Thymus (tissue), 11 donors: ENCODE data around the gene ASMT. TPM values are rescaled to one million over a fixed set of nuclear protein-coding genes. Genes with fewer than 3 reads are reported as not detected.
"Not testable (repeated sequence)": the region's sequence is repeated elsewhere in the genome, so short reads cannot be mapped to it uniquely, and the experiment has no call there.

Source experiments
- DNase-seq, 9 donors: peaks; one replicate each; pipeline ENCODE4 v3.0.0-alpha.2; 2013; ENCODE audit warnings: low spot score in 9 of 9, low read depth in 6 of 9, missing footprints in 1 of 9
- H3K27ac ChIP-seq, 2 donors: one replicate each; pipeline ENCODE4 v1.5.1; 2013; ENCODE audit warnings: control low read depth in 1 of 2, low read depth in 1 of 2, low read length in 1 of 2, mild to moderate bottlenecking in 1 of 2, moderate library complexity in 1 of 2
- H3K27me3 ChIP-seq, 2 donors: one replicate each; pipeline ENCODE4 v1.5.1; 2013; ENCODE audit warnings: low read length in 1 of 2; ENCODE audit not compliant: control insufficient read depth in 2 of 2, insufficient read depth in 1 of 2
- H3K36me3 ChIP-seq, 2 donors: one replicate each; pipeline ENCODE4 v1.5.1; 2013; ENCODE audit warnings: low read length in 1 of 2, mild to moderate bottlenecking in 1 of 2, moderate library complexity in 1 of 2; ENCODE audit not compliant: control insufficient read depth in 2 of 2, insufficient read depth in 2 of 2
- H3K4me1 ChIP-seq, 2 donors: one replicate each; pipeline ENCODE4 v1.5.1; 2013; ENCODE audit warnings: low read length in 2 of 2; ENCODE audit not compliant: control insufficient read depth in 2 of 2, insufficient read depth in 2 of 2
- H3K4me3 ChIP-seq, 2 donors: one replicate each; pipeline ENCODE4 v1.5.1; 2013; ENCODE audit warnings: low read length in 2 of 2, control low read depth in 1 of 2, mild to moderate bottlenecking in 1 of 2
- H3K9me3 ChIP-seq, 2 donors: one replicate each; pipeline ENCODE4 v1.5.1; 2013; ENCODE audit warnings: low read length in 1 of 2, mild to moderate bottlenecking in 1 of 2; ENCODE audit not compliant: control insufficient read depth in 2 of 2, insufficient read depth in 1 of 2
- WGBS: extraction: QIAGEN DNeasy Blood & Tissue Kit; methylation state at CpG from one replicate; pipeline ENCODE4 v1.1.7; 2013; 5-methylcytosine and 5-hydroxymethylcytosine counted together
- polyA plus RNA-seq: library from polyadenylated mRNA; stranded (reverse); fragments of 200-250 nt; gene quantifications from one replicate; pipeline ENCODE4 v1.2.3, GENCODE V29; 2013
- total RNA-seq: library from RNA; stranded (reverse); fragments of 120-200 nt; gene quantifications from one replicate; pipeline ENCODE4 v1.2.4, GENCODE V29; 2013
- donor health status: healthy.

ASMT gene
- total and polyA plus RNA-seq, 2 donors, result 0.05 to 0.46 TPM

DNA sequence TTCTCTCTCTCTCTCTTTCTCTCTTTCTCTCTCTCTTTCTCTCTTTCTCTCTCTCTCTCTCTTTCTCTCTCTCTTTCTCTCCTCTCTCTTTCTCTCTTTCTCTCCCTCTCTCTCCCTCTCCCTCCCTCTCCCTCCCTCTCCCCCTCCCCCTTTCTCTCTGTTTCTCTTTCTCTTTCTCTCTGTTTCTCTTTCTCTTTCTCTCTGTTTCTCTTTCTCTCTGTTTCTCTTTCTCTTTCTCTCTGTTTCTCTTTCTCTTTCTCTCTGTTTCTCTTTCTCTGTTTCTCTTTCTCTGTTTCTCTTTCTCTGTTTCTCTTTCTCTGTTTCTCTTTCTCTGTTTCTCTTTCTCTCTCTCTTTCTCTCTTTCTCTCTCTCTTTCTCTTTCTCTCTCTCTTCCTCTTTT lies 67.0 kb downstream of the ASMT start:
- not testable (repeated sequence) for H3K36me3 ChIP-seq, DNase-seq, H3K27ac ChIP-seq, H3K27me3 ChIP-seq, H3K4me3 ChIP-seq, H3K4me1 ChIP-seq, H3K9me3 ChIP-seq

DNA sequence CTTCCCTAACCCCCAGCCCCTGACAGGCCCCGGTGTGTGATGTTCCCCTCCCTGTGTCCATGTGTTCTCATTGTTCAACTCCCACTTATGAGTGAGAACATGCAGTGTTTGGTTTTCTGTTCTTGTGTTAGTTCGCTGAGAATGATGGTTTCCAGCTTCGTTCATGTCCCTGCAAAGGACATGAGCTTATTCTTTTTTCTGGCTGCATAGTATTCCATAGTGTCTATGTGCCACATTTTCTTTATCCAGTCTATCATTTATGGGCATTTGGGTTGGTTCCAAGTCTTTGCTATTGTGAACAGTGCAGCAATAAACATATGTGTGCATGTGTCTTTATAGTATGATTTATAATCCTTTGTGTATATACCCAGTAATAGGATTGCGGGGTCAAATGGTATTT lies 67.6 kb downstream of the ASMT start:
- WGBS, result 92% methylated on average over 4 of the region's 4 CpGs
- not testable (repeated sequence) for DNase-seq

DNA sequence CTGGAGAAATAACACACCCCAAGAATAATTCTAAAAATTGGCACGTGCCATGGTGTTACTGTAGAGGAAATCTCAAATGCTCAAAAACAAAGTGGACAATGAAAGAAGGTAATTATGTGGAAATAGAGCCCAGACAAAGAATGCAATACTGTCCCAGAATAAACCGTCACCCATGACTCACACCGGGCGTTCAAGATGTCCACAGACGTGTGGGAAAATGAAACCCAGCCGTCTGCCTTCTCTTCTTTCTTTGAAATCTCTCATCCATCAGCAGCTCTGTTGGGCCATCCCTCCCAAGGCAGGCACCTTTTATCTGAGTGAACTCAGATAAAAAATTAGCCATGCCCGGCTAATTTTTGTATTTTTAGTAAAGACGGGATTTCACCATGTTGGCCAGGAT lies 70.0 kb downstream of the ASMT start:
- H3K4me3 ChIP-seq, H3K4me1 ChIP-seq, H3K9me3 ChIP-seq, H3K36me3 ChIP-seq, H3K27ac ChIP-seq, DNase-seq, H3K27me3 ChIP-seq: not testable (repeated sequence)
- WGBS, result 94% methylated on average over 3 of the region's 8 CpGs

More for the DNA sequence above, 67.6 kb downstream of the ASMT start:
- not testable (repeated sequence) for H3K27ac ChIP-seq, H3K4me1 ChIP-seq, H3K36me3 ChIP-seq, H3K4me3 ChIP-seq, H3K27me3 ChIP-seq, H3K9me3 ChIP-seq

DNA sequence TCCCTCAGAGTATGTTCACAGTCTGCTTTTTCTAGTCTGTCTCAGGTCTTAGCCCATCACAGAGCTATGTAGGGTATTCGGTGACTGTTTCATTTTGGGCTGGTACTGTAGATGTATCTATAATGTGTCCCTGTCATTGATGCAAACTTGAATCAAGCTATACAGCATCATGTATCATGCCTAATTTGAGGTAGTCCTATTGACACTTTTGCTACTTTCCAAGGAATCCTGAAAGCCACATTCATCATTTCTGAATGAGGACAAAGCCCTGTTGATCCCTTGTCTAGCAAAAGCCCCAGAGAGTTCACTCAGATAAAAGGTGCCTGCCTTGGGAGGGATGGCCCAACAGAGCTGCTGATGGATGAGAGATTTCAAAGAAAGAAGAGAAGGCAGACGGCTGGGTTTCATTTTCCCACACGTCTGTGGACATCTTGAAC lies 70.6 kb downstream of the ASMT start:
- DNase-seq, result not testable (repeated sequence)
- WGBS, result 93% methylated on average over 1 of the region's 3 CpGs

DNA sequence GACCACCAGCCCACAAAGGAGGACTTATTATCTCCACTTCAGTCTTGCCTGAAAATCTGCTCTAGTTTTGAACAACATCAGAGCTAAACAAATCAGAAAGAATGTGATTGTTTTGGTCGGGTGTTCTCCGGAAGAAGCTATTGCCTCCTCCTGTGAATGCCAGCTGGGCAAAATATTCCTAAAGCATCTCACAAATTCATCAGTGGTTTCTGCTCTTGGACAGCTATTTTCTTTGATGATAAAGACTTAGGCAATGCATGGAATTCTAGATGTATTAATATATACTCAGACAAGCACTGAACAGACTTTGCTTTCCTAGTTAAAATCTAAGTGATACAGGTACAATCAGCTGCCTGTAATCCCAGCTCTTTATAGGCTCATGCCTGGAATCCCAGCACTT lies 71.8 kb downstream of the ASMT start:
- DNase-seq, result no peak
- Histone ChIP-seq H3K27ac (no peak overlapping the region), H3K27me3 (no peaks in the 10 kb centered on the region), H3K4me1 (no peaks in the 10 kb centered on the region), H3K4me3 (no peak overlapping the region), H3K9me3 (no peaks in the 10 kb centered on the region), H3K36me3 (no peaks in the 10 kb centered on the region)
- 89% methylated on average over 2 of the region's 2 CpGs for WGBS

More for the DNA sequence above, 70.6 kb downstream of the ASMT start:
- H3K27me3 ChIP-seq, H3K27ac ChIP-seq, H3K4me1 ChIP-seq, H3K36me3 ChIP-seq, H3K9me3 ChIP-seq, H3K4me3 ChIP-seq: not testable (repeated sequence)

Other genes with a start within 250 kb of the ASMT start
- 139 TPM for gene SLC25A6, start 222.9 kb upstream of the ASMT start, total RNA-seq
- gene SLC25A6, start 222.9 kb upstream of the ASMT start, polyA plus RNA-seq, result 230 TPM
- gene ASMTL, start 162.2 kb upstream of the ASMT start, total RNA-seq, result 14.6 TPM
- gene ASMTL, start 162.2 kb upstream of the ASMT start, polyA plus RNA-seq, result 33.0 TPM
- gene P2RY8, start 77.9 kb upstream of the ASMT start, total RNA-seq, result 15.8 TPM
- 12.9 TPM for gene P2RY8, start 77.9 kb upstream of the ASMT start, polyA plus RNA-seq
- 25.0 TPM for gene AKAP17A, start 23.5 kb upstream of the ASMT start, total RNA-seq
- 105 TPM for gene AKAP17A, start 23.5 kb upstream of the ASMT start, polyA plus RNA-seq